Type B pancreatic cell (in vitro differentiated cells): ENCODE data around the gene DCAF7. TPM values are rescaled to one million over a fixed set of nuclear protein-coding genes. Genes with fewer than 3 reads are reported as not detected.

Source experiments
- DNase-seq: peaks from one replicate; pipeline ENCODE4 v3.0.0; 2021; ENCODE audit warnings: mixed read lengths; ENCODE audit not compliant: unreplicated experiment; ENCODE audit errors: extremely low spot score
- H3K27ac Mint-ChIP-seq: 2 replicates; pipeline ENCODE4 v1.8.0; 2021; ENCODE audit warnings: mild to moderate bottlenecking, mixed read lengths
- H3K27me3 Mint-ChIP-seq: 2 replicates; pipeline ENCODE4 v1.8.0; 2021; ENCODE audit warnings: mixed read lengths
- H3K36me3 Mint-ChIP-seq: 2 replicates; pipeline ENCODE4 v1.8.0; 2021; ENCODE audit warnings: mixed read lengths
- H3K4me1 Mint-ChIP-seq: one replicate; pipeline ENCODE4 v1.8.0; 2021; ENCODE audit warnings: mixed read lengths; ENCODE audit not compliant: unreplicated experiment
- H3K4me3 Mint-ChIP-seq: 2 replicates; pipeline ENCODE4 v1.8.0; 2021; ENCODE audit warnings: mild to moderate bottlenecking, mixed read lengths
- H3K9me3 Mint-ChIP-seq: 2 replicates; pipeline ENCODE4 v1.8.0; 2021; ENCODE audit warnings: mixed read lengths
- CTCF ChIP-seq: fragments of 200-600 bp; sonication (generic); conservative IDR thresholded peaks from 2 replicates; pipeline ENCODE4 v1.5.0; 2021; ENCODE audit warnings: antibody characterized with exemption, mild to moderate bottlenecking
- total RNA-seq: library from RNA; stranded (reverse); gene quantifications from 2 replicates; pipeline ENCODE4 v1.2.1, GENCODE V29; 2021; ENCODE audit warnings: low replicate concordance

DCAF7 gene
- total RNA-seq, 1 donor from 2014 or later: 123 TPM

DNA sequence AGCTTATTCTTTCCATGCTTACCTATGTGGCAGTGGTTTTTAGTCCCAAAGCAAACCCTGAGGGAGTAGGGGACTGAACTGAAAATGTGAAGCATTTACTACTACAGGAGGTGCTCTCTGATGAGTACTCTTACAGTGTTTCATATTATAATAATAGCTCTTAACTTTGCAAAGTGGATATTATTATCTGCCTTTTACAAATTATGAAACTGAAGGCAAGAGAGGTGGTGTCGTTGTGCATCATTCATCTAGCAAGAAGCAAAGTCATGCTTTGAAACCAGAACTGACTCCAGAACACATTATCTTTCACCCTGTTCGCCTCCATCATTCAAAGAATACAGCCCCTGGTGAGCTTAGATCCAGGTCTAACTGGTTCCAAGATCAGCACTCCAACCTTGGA is 35.3 kb upstream of the DCAF7 start:
- no peaks in the 10 kb centered on the region for H3K4me1 Mint-ChIP-seq
- H3K27me3 Mint-ChIP-seq: peaks cover 20% of the 10 kb centered on the region
- no peak for DNase-seq
- no peak for TF ChIP-seq CTCF
- H3K36me3 Mint-ChIP-seq: no peaks in the 10 kb centered on the region
- no peak overlapping the region for H3K4me3 Mint-ChIP-seq
- no peak overlapping the region for H3K27ac Mint-ChIP-seq
- no peaks in the 10 kb centered on the region for H3K9me3 Mint-ChIP-seq

DNA sequence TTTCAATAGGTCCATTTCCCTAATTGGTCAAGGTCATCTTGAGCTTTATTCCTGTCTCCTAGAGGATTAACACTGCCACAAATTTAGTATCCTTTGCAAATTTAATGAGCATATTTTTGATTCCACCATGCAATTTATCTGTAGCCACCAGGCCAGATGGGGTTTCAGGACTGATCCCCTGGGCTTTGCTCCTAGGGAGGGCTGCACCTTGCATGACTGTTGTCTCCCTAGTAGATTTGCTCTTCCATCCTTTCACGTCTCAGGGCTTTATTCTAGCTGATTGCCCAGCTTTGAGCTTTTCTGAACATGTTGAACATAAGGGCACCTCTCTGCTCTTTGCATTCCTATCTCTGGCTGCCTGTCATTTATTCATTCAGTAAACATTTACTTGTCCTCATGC is 34.9 kb upstream of the DCAF7 start:
- Mint-ChIP-seq H3K4me1 (no peaks in the 10 kb centered on the region), H3K9me3 (no peaks in the 10 kb centered on the region), H3K27ac (no peak overlapping the region), H3K27me3 (peaks cover 21% of the 10 kb centered on the region), H3K4me3 (no peak overlapping the region), H3K36me3 (no peaks in the 10 kb centered on the region)
- no peak for TF ChIP-seq CTCF
- no peak for DNase-seq

- Mint-ChIP-seq H3K4me3 (no peak overlapping the region), H3K4me1 (no peaks in the 10 kb centered on the region), H3K27ac (no peak overlapping the region), H3K27me3 (peaks cover 36% of the 10 kb centered on the region), H3K36me3 (no peaks in the 10 kb centered on the region), H3K9me3 (no peaks in the 10 kb centered on the region)
- DNase-seq: no peak
- TF ChIP-seq CTCF: no peak
Observed at GRCh38 chr17:63516910-63517824, 33.1 kb upstream of the DCAF7 start.

DNA sequence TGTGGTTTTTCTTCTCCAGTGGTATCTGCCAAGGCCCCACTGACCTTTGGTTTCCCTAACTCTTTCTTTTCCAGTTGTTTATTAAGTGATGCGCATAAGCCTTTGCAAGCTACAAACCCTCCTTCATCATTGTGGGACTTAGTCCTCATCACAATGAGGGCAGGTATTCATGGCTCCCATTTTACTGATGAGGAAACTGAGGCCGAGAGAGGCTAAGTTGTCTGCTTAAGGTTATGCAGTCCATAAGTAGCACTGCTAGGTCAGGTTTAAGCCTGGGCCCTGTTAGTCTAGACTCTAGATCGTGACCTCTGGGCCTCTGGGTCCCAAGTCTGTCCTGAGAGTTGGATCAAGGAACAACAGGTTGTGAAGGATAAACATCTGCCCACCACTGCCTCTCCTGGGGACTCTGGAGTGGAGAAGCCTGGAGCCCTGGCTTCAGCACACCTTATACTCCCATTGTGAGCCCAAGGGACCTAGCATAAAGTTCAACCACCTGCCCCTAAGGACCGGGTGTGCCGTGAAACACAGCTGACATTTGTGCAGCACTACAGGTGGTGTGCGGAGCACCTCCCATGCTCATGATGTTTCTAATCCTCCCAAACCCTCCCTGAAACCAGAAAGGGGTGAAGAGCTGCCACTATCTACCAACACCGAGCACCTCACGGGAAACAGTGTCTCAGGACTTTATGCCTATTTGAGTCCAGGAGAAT is 32.3 kb upstream of the DCAF7 start:
- H3K4me3 Mint-ChIP-seq: no peak overlapping the region
- H3K27me3 Mint-ChIP-seq: peaks cover 33% of the 10 kb centered on the region
- H3K27ac Mint-ChIP-seq: no peak overlapping the region
- no peak for DNase-seq
- H3K36me3 Mint-ChIP-seq: no peaks in the 10 kb centered on the region
- H3K9me3 Mint-ChIP-seq: no peaks in the 10 kb centered on the region
- no peaks in the 10 kb centered on the region for H3K4me1 Mint-ChIP-seq
- TF ChIP-seq CTCF: no peak

DNA sequence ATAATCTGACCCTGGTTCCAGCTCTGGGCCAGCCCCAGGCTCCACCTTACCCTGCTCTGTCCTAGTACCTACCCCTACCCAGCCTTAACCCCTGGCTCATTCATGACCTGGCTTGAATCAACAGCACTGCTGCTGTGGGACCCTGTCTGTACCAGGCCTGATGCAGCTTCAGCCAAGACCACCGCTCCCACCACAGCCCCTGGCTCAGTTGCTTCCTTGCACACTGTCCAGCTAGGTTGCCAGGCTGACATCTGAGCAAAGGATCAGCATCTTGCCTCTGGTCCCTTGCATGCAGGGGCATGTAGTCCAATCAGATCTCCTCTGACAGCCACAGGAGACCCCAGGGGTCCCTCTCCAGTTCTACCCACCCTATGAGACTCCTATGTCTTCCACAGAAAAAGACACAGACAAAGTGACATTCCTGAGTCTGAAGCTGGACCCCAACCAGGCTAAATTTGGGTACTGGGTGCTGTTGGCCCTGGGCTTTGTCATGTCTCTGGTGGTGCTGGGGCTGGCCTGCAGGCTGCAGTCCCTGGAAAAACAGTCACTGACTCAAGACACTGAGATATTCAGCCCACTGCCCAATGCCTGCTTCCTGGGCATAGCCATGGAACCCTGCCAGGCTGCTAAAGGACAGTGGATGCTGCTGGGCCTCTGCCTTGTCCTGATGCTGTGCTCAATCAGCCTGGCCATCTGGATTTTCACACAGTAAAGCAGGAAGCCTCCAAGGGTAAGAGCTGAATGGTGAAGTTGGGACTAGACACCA is 31.0 kb upstream of the DCAF7 start:
- Mint-ChIP-seq H3K27me3 (peaks cover 38% of the 10 kb centered on the region), H3K36me3 (no peaks in the 10 kb centered on the region), H3K4me1 (no peaks in the 10 kb centered on the region), H3K9me3 (no peaks in the 10 kb centered on the region), H3K27ac (no peak overlapping the region), H3K4me3 (no peak overlapping the region)
- no peak for TF ChIP-seq CTCF
- DNase-seq: no peak
